Putamen (tissue), 1 donor: ENCODE results near the gene USP31.

ENCODE experiments used
- DNase-seq: peaks from one replicate; pipeline ENCODE4 v3.0.0-alpha.2; 2016; ENCODE audit warnings: low spot score

USP31 gene

GRCh38 chr16:23149267-23149992 is at the start of gene USP31:
USP31 (minus strand) TSS chr16:23149452; CDS start chr16:23149270, 182 bp downstream.
- peak; percentile 95 for DNase-seq

- no peak for DNase-seq
Measured at GRCh38 chr16:23196539-23196938, 47.3 kb upstream of the USP31 start.

GRCh38 chr16:23195366-23195978 is 46.2 kb upstream of the USP31 start:
- no peak for DNase-seq

GRCh38 chr16:23194497-23195221 is 45.4 kb upstream of the USP31 start:
- no peak for DNase-seq

GRCh38 chr16:23188911-23189310 is 39.7 kb upstream of the USP31 start:
- no peak for DNase-seq

- DNase-seq = no peak
Measured at GRCh38 chr16:23187341-23187740, 38.1 kb upstream of the USP31 start.

- DNase-seq = no peak
Measured at GRCh38 chr16:23186171-23186570, 36.9 kb upstream of the USP31 start.

- DNase-seq = no peak
Measured at GRCh38 chr16:23185656-23186055, 36.4 kb upstream of the USP31 start.

- DNase-seq = no peak
Measured at GRCh38 chr16:23183543-23183862, 34.3 kb upstream of the USP31 start.

- DNase-seq = no peak
Measured at GRCh38 chr16:23182679-23183542, 33.7 kb upstream of the USP31 start, which contains the start of gene SCNN1G. SCNN1G (plus strand) TSS chr16:23182745; CDS start chr16:23186272, 3,527 bp downstream.

GRCh38 chr16:23182206-23182678 is 33.0 kb upstream of the USP31 start:
- DNase-seq = peak; percentile 33

GRCh38 chr16:23181506-23181905 is 32.3 kb upstream of the USP31 start:
- DNase-seq = no peak

- DNase-seq = no peak
Measured at GRCh38 chr16:23175651-23176050, 26.4 kb upstream of the USP31 start.

- DNase-seq = no peak
Measured at GRCh38 chr16:23174622-23175021, 25.4 kb upstream of the USP31 start.

GRCh38 chr16:23172994-23173393 is 23.7 kb upstream of the USP31 start:
- no peak for DNase-seq

- DNase-seq = no peak
Measured at GRCh38 chr16:23172583-23172982, 23.3 kb upstream of the USP31 start.

- DNase-seq = no peak
Measured at GRCh38 chr16:23164736-23165135, 15.5 kb upstream of the USP31 start.

- DNase-seq = no peak
Measured at GRCh38 chr16:23163921-23164320, 14.7 kb upstream of the USP31 start.

- no peak for DNase-seq
Measured at GRCh38 chr16:23160574-23160973, 11.3 kb upstream of the USP31 start.

- no peak for DNase-seq
Measured at GRCh38 chr16:23160082-23160481, 10.8 kb upstream of the USP31 start.

GRCh38 chr16:23158114-23158513 is 8.9 kb upstream of the USP31 start:
- no peak for DNase-seq

- no peak for DNase-seq
Measured at GRCh38 chr16:23156946-23157460, 7.8 kb upstream of the USP31 start.
